HCT116 (cell line): ENCODE results near the gene EBLN1. TPM values are rescaled to one million over a fixed set of nuclear protein-coding genes. Genes with fewer than 3 reads are reported as not detected.

ENCODE experiments used
- ATAC-seq: fragments of 200-7000 bp; cut with Tn5 transposase; 2 replicates; pipeline ENCODE4 v1.9.1; 2020; ENCODE audit warnings: mild to moderate bottlenecking, moderate library complexity
- BruUV-seq: library from RNA; stranded (reverse); fragments of 400-500 nt; replicated peaks from 2 replicates; lab custom pipeline; 2021; lab: Mats Ljungman, UMichigan
- CTCF ChIA-PET: fragments of 300-600 bp; sonication (Branson Sonifier 250); formaldehyde crosslinking; loops from one replicate; lab custom pipeline; 2021; ENCODE audit warnings: antibody characterized with exemption; lab: Charles Lee
- POLR2A ChIA-PET: fragments of 300-600, 350-600 bp; sonication (Branson Sonifier 250); formaldehyde crosslinking; loops from one replicate; lab custom pipeline; 2021; ENCODE audit warnings: antibody characterized with exemption; lab: Charles Lee
- RAD21 ChIA-PET, 2 experiments: fragments of 300-600 bp; sonication (Branson Sonifier 250); formaldehyde crosslinking; loops; one replicate each; lab custom pipeline; 2023; ENCODE audit warnings: low total read pairs in 2 of 2; ENCODE audit not compliant: uncharacterized antibody in 2 of 2, unreplicated experiment in 2 of 2, low non-redundant PET in 1 of 2; lab: Charles Lee
- DNase-seq: peaks from one replicate; pipeline ENCODE4 v3.0.0-alpha.2; 2010; ENCODE audit warnings: low read depth, low spot score
- H2AFZ ChIP-seq: fragments of 200-600 bp; shearing (Covaris generic), sonication (generic); 2 replicates; pipeline ENCODE4 v1.6.1; 2017; ENCODE audit warnings: low read depth, mixed run types, mixed read lengths, antibody characterized with exemption, low read length; ENCODE audit not compliant: poor library complexity, severe bottlenecking
- H3K27ac ChIP-seq: 2 replicates; pipeline ENCODE4 v1.5.1; 2012; ENCODE audit warnings: low read depth, low read length
- H3K27me3 ChIP-seq: fragments of 200-600 bp; sonication (generic); 2 replicates; pipeline ENCODE4 v1.6.1; 2016; ENCODE audit warnings: mixed run types, low read length, mixed read lengths; ENCODE audit not compliant: insufficient read depth
- H3K36me3 ChIP-seq, 2 experiments: fragments of 200-500 bp in 1 of 2; fragments of 200-600 bp in 1 of 2; sonication (Bioruptor generic) in 1 of 2; sonication (generic) in 1 of 2; 2 replicates each; pipeline versions ENCODE4 v1.5.1 to v1.6.1; 2014 to 2016; ENCODE audit warnings: low read length in 2 of 2, inconsistent platforms in 1 of 2, mixed read lengths in 1 of 2, mixed run types in 1 of 2; ENCODE audit not compliant: insufficient read depth in 2 of 2, control insufficient read depth in 1 of 2
- H3K4me1 ChIP-seq, 2 experiments: fragments of 200-600 bp in 1 of 2; sonication (generic) in 1 of 2; 2 replicates each; pipeline versions ENCODE4 v1.5.1 to v1.6.1; 2012 to 2017; ENCODE audit warnings: low read length in 2 of 2, inconsistent platforms in 1 of 2, mild to moderate bottlenecking in 1 of 2, mixed read lengths in 1 of 2, mixed run types in 1 of 2, moderate library complexity in 1 of 2; ENCODE audit not compliant: insufficient read depth in 2 of 2, control insufficient read depth in 1 of 2
- H3K4me2 ChIP-seq: fragments of 200-600 bp; sonication (generic); 2 replicates; pipeline ENCODE4 v1.6.1; 2017; ENCODE audit warnings: mixed run types, low read length, mixed read lengths
- H3K4me3 ChIP-seq, 2 experiments: fragments of 200-600 bp in 1 of 2; sonication (generic) in 1 of 2; replicated peaks in 1 of 2; 2 replicates each; pipeline ENCODE4 v1.5.1; 2011 to 2016; ENCODE audit warnings: low read length in 2 of 2, control low read depth in 1 of 2, low read depth in 1 of 2, mild to moderate bottlenecking in 1 of 2, mixed read lengths in 1 of 2, mixed run types in 1 of 2
- H3K79me2 ChIP-seq: fragments of 200-600 bp; sonication (generic); 2 replicates; pipeline ENCODE4 v1.6.1; 2017; ENCODE audit warnings: mild to moderate bottlenecking, mixed run types, low read length, moderate library complexity, mixed read lengths; ENCODE audit not compliant: insufficient read depth
- H3K9ac ChIP-seq: fragments of 200-600 bp; sonication (generic); 2 replicates; pipeline ENCODE4 v1.6.1; 2016; ENCODE audit warnings: low read length, mixed read lengths
- H3K9me2 ChIP-seq: fragments of 200-600 bp; sonication (generic), shearing (Covaris generic); 2 replicates; pipeline ENCODE4 v1.6.1; 2017; ENCODE audit warnings: mixed run types, mild to moderate bottlenecking, moderate library complexity; ENCODE audit not compliant: insufficient read depth
- H3K9me3 ChIP-seq, 2 experiments: fragments of 200-500 bp in 1 of 2; fragments of 200-600 bp in 1 of 2; sonication (Bioruptor generic) in 1 of 2; sonication (generic) in 1 of 2; 2 replicates each; pipeline ENCODE4 v1.6.1; 2014 to 2017; ENCODE audit warnings: low read length in 2 of 2, mixed read lengths in 2 of 2, inconsistent platforms in 1 of 2, low read depth in 1 of 2, mild to moderate bottlenecking in 1 of 2, mixed run types in 1 of 2, moderate library complexity in 1 of 2; ENCODE audit not compliant: control insufficient read depth in 1 of 2, insufficient read depth in 1 of 2
- H4K20me1 ChIP-seq: fragments of 200-600 bp; sonication (generic), shearing (Covaris generic); 2 replicates; pipeline ENCODE4 v1.6.1; 2017; ENCODE audit warnings: mixed run types, mild to moderate bottlenecking, moderate library complexity; ENCODE audit not compliant: insufficient read depth
- ATF3 ChIP-seq: IDR thresholded peaks from 2 replicates; pipeline ENCODE4 v1.6.1; 2012
- CTCF ChIP-seq, 3 experiments: fragments of 200-600 bp in 1 of 3; sonication (generic) in 1 of 3; IDR thresholded peaks in 2 of 3; conservative IDR thresholded peaks in 1 of 3; 2 replicates each; pipeline ENCODE4 v1.5.1; 2012 to 2017; ENCODE audit warnings: low read depth in 2 of 3, low read length in 2 of 3, antibody characterized with exemption in 1 of 3, borderline replicate concordance in 1 of 3, control low read depth in 1 of 3, mild to moderate bottlenecking in 1 of 3, mixed read lengths in 1 of 3, mixed run types in 1 of 3, moderate library complexity in 1 of 3; ENCODE audit not compliant: insufficient read depth in 1 of 3
- JUND ChIP-seq: IDR thresholded peaks from 2 replicates; pipeline ENCODE4 v1.6.1; 2012
- RAD21 ChIP-seq: IDR thresholded peaks from 2 replicates; pipeline ENCODE4 v1.6.1; 2012; ENCODE audit warnings: low read depth, mild to moderate bottlenecking
- SP1 ChIP-seq: IDR thresholded peaks from 2 replicates; pipeline ENCODE4 v1.6.1; 2012; ENCODE audit warnings: low read depth
- YY1 ChIP-seq: IDR thresholded peaks from 2 replicates; pipeline ENCODE4 v1.6.1; 2011; ENCODE audit warnings: low read length, low read depth, moderate library complexity, mild to moderate bottlenecking; ENCODE audit not compliant: insufficient replicate concordance; ENCODE audit errors: extremely low read depth
- ZBTB33 ChIP-seq: IDR thresholded peaks from 2 replicates; pipeline ENCODE4 v1.6.1; 2011; ENCODE audit warnings: mild to moderate bottlenecking, low read length, moderate library complexity; ENCODE audit not compliant: insufficient replicate concordance; ENCODE audit errors: extremely low read depth
- intact Hi-C: fragments of 100-400 bp; cut with micrococcal nuclease; formaldehyde crosslinking; loops from 2 replicates; pipeline ENCODE4 v1.10.0; 2022
- total RNA-seq: library from RNA; stranded (reverse); gene quantifications from one replicate; pipeline ENCODE4 v1.2.1, GENCODE V29; 2021; ENCODE audit not compliant: unreplicated experiment
- TF ChIP-seq, protein P1 (sequence below): IDR thresholded peaks from 2 replicates; pipeline ENCODE4 v1.6.1; 2012

The EBLN1 gene
- total RNA-seq, 1 experiment from 2014 or later, result not detected

DNA sequence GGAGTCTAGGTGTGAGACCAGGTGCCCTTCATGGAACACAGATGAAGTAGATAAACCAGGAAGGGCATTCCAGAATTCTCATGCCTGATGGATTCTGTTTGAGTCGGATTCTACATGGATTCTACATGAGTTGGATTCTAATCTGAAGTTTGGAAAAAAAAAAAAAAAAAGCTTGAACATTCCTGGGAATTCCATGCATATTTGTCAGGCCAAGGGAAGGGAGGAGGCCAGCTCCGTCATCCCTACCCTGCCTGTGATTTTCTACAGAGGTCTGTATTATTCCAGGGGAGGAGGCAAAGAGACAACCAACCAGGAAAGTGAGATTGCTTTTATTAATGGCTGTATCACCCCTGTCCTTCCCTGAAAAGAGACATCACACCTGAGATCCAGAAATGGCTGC lies 27.8 kb upstream of the EBLN1 start (continued):
- no peak for TF ChIP-seq ZBTB33
- no peak for TF ChIP-seq ATF3
- TF ChIP-seq YY1, result no peak
- TF ChIP-seq, protein P1, sequence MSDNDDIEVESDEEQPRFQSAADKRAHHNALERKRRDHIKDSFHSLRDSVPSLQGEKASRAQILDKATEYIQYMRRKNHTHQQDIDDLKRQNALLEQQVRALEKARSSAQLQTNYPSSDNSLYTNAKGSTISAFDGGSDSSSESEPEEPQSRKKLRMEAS, result no peak
- TF ChIP-seq RAD21, result no peak
- no peak for TF ChIP-seq SP1

- H3K9me2 ChIP-seq, result no peaks in the 10 kb centered on the region
- H3K9me3 ChIP-seq, result no peaks in the 10 kb centered on the region
- ChIA-PET CTCF (no interaction called here), POLR2A (interaction anchor here (1.4 kb wide), 1 partner anchor 15 kb away, joined by 5 read pairs; no protein-coding TSS in a partner anchor), RAD21 (no interaction called here)
- peaks cover 28 to 47% of the 10 kb centered on the region in 2 experiments for H3K4me1 ChIP-seq
- peak in 1 of 3 experiments; percentile 25; a peak in 2 of 6 replicates for TF ChIP-seq CTCF (IDR thresholded peaks at IDR 0.05 in 2 of 3, conservative IDR thresholded peaks at IDR 0.05 in 1 of 3; ENCODE audit: borderline replicate concordance in 1 of 3, insufficient read depth in 1 of 3, low read depth in 2 of 3, low read length in 2 of 3)
- TF ChIP-seq JUND, result no peak
- H3K27ac ChIP-seq, result no peak overlapping the region
- no peaks in the 10 kb centered on the region for H4K20me1 ChIP-seq
- no peak overlapping the region for H3K4me3 ChIP-seq
- H3K36me3 ChIP-seq, result no peaks in the 10 kb centered on the region
- no peaks in the 10 kb centered on the region for H3K79me2 ChIP-seq
- DNase-seq (no peak), ATAC-seq (no peak)
- intact Hi-C loops, result loop anchor here (5.0 kb wide), 2 partner anchors 182 to 243 kb away; partner anchors contain the start of gene DNAJC1
- no peak overlapping the region for H2AFZ ChIP-seq
- H3K9ac ChIP-seq, result no peak overlapping the region
- H3K4me2 ChIP-seq, result peak overlapping the region; percentile 67; the same call in 1 of the 2 replicates
- no peaks in the 10 kb centered on the region for H3K27me3 ChIP-seq
- BruUV-seq, result no TSS peak
Observed at GRCh38 chr10:22244855-22245254, 27.0 kb upstream of the EBLN1 start.
